Stimulated activated CD4-positive, alpha-beta T cell treated with anti-CD3 and anti-CD28 coated beads, Interleukin-12 subunit alpha, Interleukin-12 subunit beta, amount 100 ng/mL, for 48 hours (primary cell): ENCODE results near the gene EOGT.

ENCODE experiments used
- DNase-seq, 3 donors: peaks; one replicate each; pipeline ENCODE4 v3.0.0-alpha.2; 2020; ENCODE audit warnings: low read depth in 2 of 3, low spot score in 1 of 3

Gene EOGT

GRCh38 chr3:68963891-68964290 is 49.6 kb downstream of the EOGT start:
- no peak for DNase-seq

DNA sequence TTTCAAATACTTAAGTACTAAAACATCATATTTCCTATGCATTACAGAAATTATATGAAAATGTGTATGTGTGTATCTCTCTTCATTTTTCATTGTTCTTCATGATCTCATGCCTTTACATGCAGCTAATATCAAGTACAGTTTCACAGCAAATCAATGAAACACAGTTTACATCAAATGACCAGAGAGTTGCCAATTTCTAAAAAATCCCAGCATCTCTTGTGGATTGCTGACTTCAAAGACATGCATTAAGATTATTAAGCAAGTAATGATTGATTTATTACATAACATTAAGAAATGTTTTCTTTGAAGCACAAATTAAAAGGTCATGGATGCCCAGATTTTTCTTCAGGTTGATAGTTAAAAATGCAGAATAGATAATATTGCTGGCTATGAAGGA is 50.1 kb downstream of the EOGT start:
- no peak for DNase-seq

DNA sequence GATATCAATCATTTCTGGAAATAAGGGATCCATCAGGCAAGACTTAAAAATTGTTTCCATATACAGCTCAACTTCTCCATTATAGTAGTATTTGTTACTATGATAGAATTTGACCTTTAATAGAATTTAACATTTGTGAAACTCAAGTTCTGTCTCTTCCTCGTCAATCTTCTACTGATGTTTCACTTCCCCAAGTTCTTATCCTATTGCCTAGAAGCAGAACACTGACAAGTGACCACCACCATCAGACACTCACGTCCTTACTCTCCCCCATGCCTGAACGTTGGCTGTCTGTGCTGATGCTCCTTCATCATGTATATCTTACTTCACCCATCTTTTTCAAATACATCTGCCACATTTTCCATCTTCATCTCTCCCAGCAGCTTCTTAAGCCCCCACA is 54.6 kb downstream of the EOGT start:
- no peak for DNase-seq

GRCh38 chr3:68957895-68958294 is 55.6 kb downstream of the EOGT start:
- DNase-seq, result no peak

GRCh38 chr3:68953816-68954444 is 59.6 kb downstream of the EOGT start:
- DNase-seq, result no peak

GRCh38 chr3:68945225-68945624 is 68.3 kb downstream of the EOGT start:
- DNase-seq, result no peak

DNA sequence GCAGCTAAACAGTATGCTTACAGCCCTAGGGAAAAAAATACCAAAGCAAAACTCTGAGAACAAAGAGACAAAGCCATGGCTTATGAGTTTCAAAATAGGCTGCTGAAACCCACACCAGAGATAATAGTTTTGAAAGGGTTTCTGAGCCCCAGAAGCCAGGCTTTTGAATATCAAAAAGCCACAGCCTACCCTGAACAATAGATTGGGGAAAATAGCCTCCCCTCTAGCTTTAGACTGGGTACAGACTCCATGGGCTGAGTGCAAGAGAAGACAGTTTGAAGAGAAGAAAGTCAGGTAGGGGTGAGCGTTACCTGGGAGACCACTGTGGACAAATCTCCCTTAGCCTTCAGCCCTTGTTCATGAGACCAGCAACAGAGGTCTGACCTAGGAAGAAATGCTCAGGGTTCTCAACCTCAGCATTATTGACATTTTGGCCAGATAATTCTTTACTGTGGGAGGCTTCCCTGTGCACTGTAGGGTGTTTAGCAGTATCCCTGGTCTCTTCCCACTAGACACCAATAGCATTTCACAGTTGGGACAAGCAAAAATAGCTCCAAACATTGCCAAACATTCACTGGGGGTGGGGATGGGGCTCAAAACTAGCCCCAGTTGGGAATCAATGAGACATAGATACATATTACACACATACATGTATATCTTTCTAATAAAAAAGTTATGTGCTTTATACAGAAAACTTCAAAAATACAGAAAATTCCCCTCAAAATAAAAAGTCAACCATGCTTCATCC is 69.6 kb downstream of the EOGT start:
- no peak for DNase-seq

GRCh38 chr3:68941055-68941454 is 72.4 kb downstream of the EOGT start:
- no peak for DNase-seq

DNA sequence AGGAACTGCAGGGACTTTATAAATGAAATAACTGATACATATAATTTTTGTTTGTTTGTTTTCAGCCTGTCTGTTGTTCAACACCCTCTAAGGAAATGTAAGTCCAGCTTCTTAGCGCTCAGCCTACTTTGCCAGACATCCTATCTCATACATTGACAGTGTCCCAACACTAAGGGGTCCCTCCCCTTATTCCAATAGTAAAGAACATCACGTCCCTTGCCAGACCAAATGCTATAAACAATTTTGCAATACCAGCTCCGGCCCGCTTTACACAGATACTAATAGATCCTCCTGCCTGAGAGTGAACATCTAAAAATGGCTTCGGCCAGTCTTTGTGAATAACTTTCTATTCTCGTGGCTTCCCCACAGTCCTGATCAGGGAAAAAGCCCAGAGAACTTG is 76.6 kb downstream of the EOGT start:
- DNase-seq, result no peak

DNA sequence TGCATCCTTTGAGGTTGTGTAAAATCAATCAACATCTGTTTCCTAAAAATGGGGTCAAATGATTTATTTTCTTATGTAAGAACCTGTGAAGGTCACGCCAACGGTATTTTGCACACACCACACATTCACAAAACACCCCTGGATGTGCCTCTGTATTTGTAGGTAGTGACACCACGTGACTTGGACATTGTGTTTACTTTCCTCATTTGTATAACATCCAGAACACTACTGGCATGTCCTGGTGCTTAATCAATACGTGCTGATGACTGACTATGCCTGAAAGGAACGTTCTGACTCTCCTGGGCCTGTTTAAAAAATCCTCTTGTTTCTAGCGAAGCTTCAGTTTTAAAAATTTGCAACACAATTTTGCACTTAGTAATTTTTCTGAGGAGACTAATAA is 77.7 kb downstream of the EOGT start:
- no peak for DNase-seq

DNA sequence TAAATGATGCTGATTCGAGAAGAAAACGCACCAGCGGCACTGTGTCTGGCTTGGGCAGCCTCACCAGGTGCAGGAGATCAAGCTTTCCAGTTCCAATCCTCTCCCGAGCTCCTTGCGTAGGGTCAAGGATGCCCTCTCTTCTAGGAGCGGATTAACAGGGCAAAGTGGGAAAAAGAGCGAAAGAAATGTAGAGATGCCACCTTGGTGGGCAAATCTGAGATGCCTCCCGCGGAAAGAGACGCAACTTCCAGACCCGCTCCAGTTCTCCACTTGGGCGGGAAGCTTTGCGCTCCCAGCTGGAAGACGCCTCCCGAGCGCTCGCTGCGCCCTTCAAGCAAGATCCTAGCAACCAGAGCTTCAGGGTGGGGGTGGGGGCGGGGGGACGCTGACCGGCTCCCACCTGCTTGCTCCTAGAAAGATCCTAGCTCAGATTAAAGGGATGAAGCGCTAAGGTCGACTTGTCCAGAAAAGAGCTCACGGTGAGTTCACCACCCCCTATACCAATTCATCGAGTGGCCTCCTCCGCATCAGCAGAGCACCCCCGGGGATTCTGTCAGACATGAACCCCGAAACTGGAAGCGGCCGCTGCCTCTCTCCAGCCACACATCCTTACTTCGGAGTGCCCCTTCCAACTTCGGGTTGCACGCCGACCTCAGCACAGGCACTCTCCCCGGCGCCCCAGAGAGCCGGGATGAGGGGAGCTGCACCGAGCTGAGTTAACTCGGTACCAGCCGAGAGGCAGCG is 81.9 kb downstream of the EOGT start:
- DNase-seq, result no peak
